Natural killer cell treated with Interleukin-12 subunit alpha and Interleukin-12 subunit beta and Interleukin-15 and Interleukin-18, amount 100 ng/mL, for 72 hours (primary cell): ENCODE results near the gene ST8SIA5. TPM values are rescaled to one million over a fixed set of nuclear protein-coding genes. Genes with fewer than 3 reads are reported as not detected.

Experiments used
- ATAC-seq, 2 donors: fragments of 150-1000 bp; cut with Tn5 transposase in 1 of 2; sonication (Bioruptor Pico), chemical (Tn5 transposase) in 1 of 2; 2 replicates each; pipeline ENCODE4 v1.10.0; 2021
- DNase-seq: peaks from one replicate; pipeline ENCODE4 v3.0.0; 2022; ENCODE audit warnings: low spot score
- H3K27ac Mint-ChIP-seq, 2 donors: 1 replicate in 1 of 2; 2 replicates in 1 of 2; pipeline ENCODE4 v1.8.0; 2022; ENCODE audit warnings: mixed read lengths in 2 of 2, mild to moderate bottlenecking in 1 of 2, moderate library complexity in 1 of 2
- H3K27me3 Mint-ChIP-seq, 2 donors: 1 replicate in 1 of 2; 2 replicates in 1 of 2; pipeline ENCODE4 v1.8.0; 2022; ENCODE audit warnings: mixed read lengths in 2 of 2
- H3K36me3 Mint-ChIP-seq: one replicate; pipeline ENCODE4 v1.8.0; 2022; ENCODE audit warnings: mixed read lengths
- H3K4me1 Mint-ChIP-seq, 2 donors: 1 replicate in 1 of 2; 2 replicates in 1 of 2; pipeline ENCODE4 v1.8.0; 2022; ENCODE audit warnings: low read depth in 2 of 2, mixed read lengths in 2 of 2, mild to moderate bottlenecking in 1 of 2
- H3K4me3 Mint-ChIP-seq: one replicate; pipeline ENCODE4 v1.8.0; 2022; ENCODE audit warnings: mixed read lengths
- H3K9me3 Mint-ChIP-seq: 2 replicates; pipeline ENCODE4 v1.8.0; 2022; ENCODE audit warnings: mixed read lengths
- total RNA-seq, 2 donors: library from RNA; stranded (reverse); gene quantifications; one replicate each; pipeline ENCODE4 v1.2.3, GENCODE V29; 2022

ST8SIA5 gene
- total RNA-seq, 2 donors from 2014 or later = 0.17 to 1.0 TPM

- H3K9me3 Mint-ChIP-seq = no peaks in the 10 kb centered on the region
- no peaks in the 10 kb centered on the region for H3K36me3 Mint-ChIP-seq
- H3K27me3 Mint-ChIP-seq = peaks cover 20 to 30% of the 10 kb centered on the region in 2 donors
- no peak overlapping the region for H3K27ac Mint-ChIP-seq
- no peak overlapping the region for H3K4me3 Mint-ChIP-seq
- peaks cover 0 to 4% of the 10 kb centered on the region in 2 donors for H3K4me1 Mint-ChIP-seq
- no peak for DNase-seq
- no peak for ATAC-seq
Observed at GRCh38 chr18:46715062-46715461, 41.8 kb downstream of the ST8SIA5 start.

GRCh38 chr18:46712406-46712805, 44.4 kb downstream of the ST8SIA5 start:
- no peaks in the 10 kb centered on the region for H3K9me3 Mint-ChIP-seq
- no peaks in the 10 kb centered on the region for H3K4me1 Mint-ChIP-seq
- DNase-seq = no peak
- H3K36me3 Mint-ChIP-seq = no peaks in the 10 kb centered on the region
- no peak overlapping the region for H3K4me3 Mint-ChIP-seq
- ATAC-seq = no peak
- peaks cover 6 to 9% of the 10 kb centered on the region in 2 donors for H3K27me3 Mint-ChIP-seq
- no peak overlapping the region for H3K27ac Mint-ChIP-seq

- Mint-ChIP-seq H3K4me3 (no peak overlapping the region), H3K27ac (no peak overlapping the region), H3K4me1 (no peaks in the 10 kb centered on the region), H3K9me3 (no peaks in the 10 kb centered on the region), H3K27me3 (peaks cover 2 to 8% of the 10 kb centered on the region in 2 donors), H3K36me3 (no peaks in the 10 kb centered on the region)
- ATAC-seq (no peak), DNase-seq (no peak)
Observed at GRCh38 chr18:46711444-46711863, 45.4 kb downstream of the ST8SIA5 start.

- H3K36me3 Mint-ChIP-seq = no peaks in the 10 kb centered on the region
- H3K9me3 Mint-ChIP-seq = no peaks in the 10 kb centered on the region
- no peak overlapping the region for H3K4me3 Mint-ChIP-seq
- no peak overlapping the region for H3K27ac Mint-ChIP-seq
- H3K4me1 Mint-ChIP-seq = no peaks in the 10 kb centered on the region
- no peak for ATAC-seq
- DNase-seq = no peak
- H3K27me3 Mint-ChIP-seq = peaks cover 0 to 11% of the 10 kb centered on the region in 2 donors
Observed at GRCh38 chr18:46706968-46707367, 49.9 kb downstream of the ST8SIA5 start.

- Mint-ChIP-seq H3K36me3 (no peaks in the 10 kb centered on the region), H3K27ac (no peak overlapping the region), H3K4me1 (no peaks in the 10 kb centered on the region), H3K27me3 (peaks cover 0 to 11% of the 10 kb centered on the region in 2 donors), H3K4me3 (no peak overlapping the region), H3K9me3 (no peaks in the 10 kb centered on the region)
- no peak for DNase-seq
- no peak for ATAC-seq
Observed at GRCh38 chr18:46705521-46705920, 51.3 kb downstream of the ST8SIA5 start.

- DNase-seq (no peak), ATAC-seq (no peak)
- Mint-ChIP-seq H3K4me3 (no peak overlapping the region), H3K27me3 (peaks cover 0 to 9% of the 10 kb centered on the region in 2 donors), H3K36me3 (no peaks in the 10 kb centered on the region), H3K27ac (no peak overlapping the region), H3K9me3 (no peaks in the 10 kb centered on the region), H3K4me1 (no peaks in the 10 kb centered on the region)
Observed at GRCh38 chr18:46704816-46705215, 52.0 kb downstream of the ST8SIA5 start.

GRCh38 chr18:46704189-46704588, 52.7 kb downstream of the ST8SIA5 start:
- Mint-ChIP-seq H3K36me3 (no peaks in the 10 kb centered on the region), H3K9me3 (no peaks in the 10 kb centered on the region), H3K27ac (no peak overlapping the region), H3K4me1 (no peaks in the 10 kb centered on the region), H3K4me3 (no peak overlapping the region), H3K27me3 (peaks cover 0 to 8% of the 10 kb centered on the region in 2 donors)
- DNase-seq (no peak), ATAC-seq (no peak)

- Mint-ChIP-seq H3K27ac (no peak overlapping the region), H3K36me3 (no peaks in the 10 kb centered on the region), H3K4me3 (no peak overlapping the region), H3K27me3 (peaks cover 12 to 16% of the 10 kb centered on the region in 2 donors), H3K4me1 (no peaks in the 10 kb centered on the region), H3K9me3 (peaks cover 9% of the 10 kb centered on the region)
- ATAC-seq (peak in 1 of 2 donors; percentile 44), DNase-seq (no peak)
Observed at GRCh38 chr18:46702471-46702870, 54.4 kb downstream of the ST8SIA5 start.

- Mint-ChIP-seq H3K27ac (no peak overlapping the region), H3K4me3 (no peak overlapping the region), H3K4me1 (no peaks in the 10 kb centered on the region), H3K9me3 (peaks cover 9% of the 10 kb centered on the region), H3K27me3 (peaks cover 22 to 24% of the 10 kb centered on the region in 2 donors), H3K36me3 (no peaks in the 10 kb centered on the region)
- ATAC-seq (peak in 1 of 2 donors; percentile 12), DNase-seq (no peak)
Observed at GRCh38 chr18:46700066-46700824, 56.6 kb downstream of the ST8SIA5 start.

GRCh38 chr18:46696702-46697101, 60.2 kb downstream of the ST8SIA5 start:
- no peaks in the 10 kb centered on the region for H3K36me3 Mint-ChIP-seq
- H3K4me3 Mint-ChIP-seq = no peak overlapping the region
- no peak overlapping the region for H3K27ac Mint-ChIP-seq
- H3K27me3 Mint-ChIP-seq = peaks cover 27 to 40% of the 10 kb centered on the region in 2 donors
- peaks cover 9% of the 10 kb centered on the region for H3K9me3 Mint-ChIP-seq
- ATAC-seq (no peak), DNase-seq (no peak)
- no peaks in the 10 kb centered on the region for H3K4me1 Mint-ChIP-seq

GRCh38 chr18:46696268-46696667, 60.6 kb downstream of the ST8SIA5 start:
- Mint-ChIP-seq H3K27me3 (peaks cover 27 to 40% of the 10 kb centered on the region in 2 donors), H3K4me1 (no peaks in the 10 kb centered on the region), H3K27ac (no peak overlapping the region), H3K4me3 (no peak overlapping the region), H3K36me3 (no peaks in the 10 kb centered on the region), H3K9me3 (peaks cover 9% of the 10 kb centered on the region)
- ATAC-seq (no peak), DNase-seq (no peak)

- H3K27me3 Mint-ChIP-seq = peaks cover 27 to 40% of the 10 kb centered on the region in 2 donors
Observed at GRCh38 chr18:46693996-46694395, 62.9 kb downstream of the ST8SIA5 start.

GRCh38 chr18:46688853-46689525, 67.9 kb downstream of the ST8SIA5 start:
- Mint-ChIP-seq H3K4me1 (no peaks in the 10 kb centered on the region), H3K27me3 (peaks cover 5 to 14% of the 10 kb centered on the region in 2 donors)

More at GRCh38 chr18:46693996-46694395, 62.9 kb downstream of the ST8SIA5 start:
- ATAC-seq = no peak
- DNase-seq = no peak
- Mint-ChIP-seq H3K27ac (no peak overlapping the region), H3K36me3 (no peaks in the 10 kb centered on the region), H3K4me1 (no peaks in the 10 kb centered on the region), H3K4me3 (no peak overlapping the region), H3K9me3 (peaks cover 9% of the 10 kb centered on the region)

GRCh38 chr18:46686186-46686585, 70.7 kb downstream of the ST8SIA5 start:
- DNase-seq (no peak), ATAC-seq (no peak)
- Mint-ChIP-seq H3K27ac (no peak overlapping the region), H3K36me3 (no peaks in the 10 kb centered on the region), H3K27me3 (peaks cover 7 to 8% of the 10 kb centered on the region in 2 donors), H3K4me3 (no peak overlapping the region), H3K9me3 (no peaks in the 10 kb centered on the region), H3K4me1 (no peaks in the 10 kb centered on the region)

More at GRCh38 chr18:46688853-46689525, 67.9 kb downstream of the ST8SIA5 start:
- Mint-ChIP-seq H3K27ac (no peak overlapping the region), H3K36me3 (no peaks in the 10 kb centered on the region), H3K9me3 (no peaks in the 10 kb centered on the region), H3K4me3 (no peak overlapping the region)
- DNase-seq (no peak), ATAC-seq (peak; percentile 43 to 52)
